Kidney (tissue), 14 donors: ENCODE results near the gene WDR45B. TPM values are rescaled to one million over a fixed set of nuclear protein-coding genes. Genes with fewer than 3 reads are reported as not detected.
A peak's percentile ranks its signal among the peaks of the same experiment; 100 is the strongest.

ENCODE experiments used
- DNase-seq, 5 donors: peaks; one replicate each; pipeline ENCODE4 v3.0.0-alpha.2; 2013 to 2020
- FAIRE-seq: peaks from 2 replicates; lab custom pipeline; 2012; peaks lifted over from hg19 to GRCh38; lab: Jason Lieb, UNC
- H3K27ac ChIP-seq, 2 donors: one replicate each; pipeline ENCODE4 v1.7.0; 2013; ENCODE audit warnings: low read depth in 2 of 2, low read length in 2 of 2, inconsistent platforms in 1 of 2
- H3K27me3 ChIP-seq: one replicate; pipeline ENCODE4 v1.7.1; 2013; ENCODE audit warnings: low read length, inconsistent platforms; ENCODE audit not compliant: control insufficient read depth, insufficient read depth
- H3K36me3 ChIP-seq, 3 donors: one replicate each; pipeline versions ENCODE4 v1.7.0 to v1.7.1; 2013; ENCODE audit warnings: low read length in 3 of 3, control low read depth in 1 of 3, inconsistent platforms in 1 of 3; ENCODE audit not compliant: insufficient read depth in 3 of 3, control insufficient read depth in 2 of 3
- H3K4me1 ChIP-seq, 3 donors: one replicate each; pipeline versions ENCODE4 v1.7.0 to v1.7.1; 2013; ENCODE audit warnings: low read length in 3 of 3, inconsistent platforms in 1 of 3, low read depth in 1 of 3; ENCODE audit not compliant: control insufficient read depth in 2 of 3, insufficient read depth in 2 of 3
- H3K4me3 ChIP-seq, 3 donors: one replicate each; pipeline versions ENCODE4 v1.7.0 to v1.8.1; 2013; ENCODE audit warnings: low read length in 3 of 3, control low read depth in 1 of 3, inconsistent platforms in 1 of 3
- H3K9ac ChIP-seq, 3 donors: one replicate each; pipeline versions ENCODE4 v1.7.0 to v1.7.1; 2013; ENCODE audit warnings: low read length in 3 of 3, control low read depth in 1 of 3, inconsistent platforms in 1 of 3
- H3K9me3 ChIP-seq, 3 donors: one replicate each; pipeline versions ENCODE4 v1.7.0 to v1.7.1; 2013; ENCODE audit warnings: low read length in 3 of 3, control low read depth in 1 of 3, inconsistent platforms in 1 of 3; ENCODE audit not compliant: control insufficient read depth in 2 of 3, insufficient read depth in 1 of 3
- intact Hi-C: fragments of 100-400 bp; cut with DNase I; formaldehyde crosslinking; loops from one replicate; pipeline ENCODE4 v1.11.1; 2022
- polyA plus RNA-seq: library from polyadenylated mRNA; stranded (reverse); fragments of 350-450 nt; fragmentation: Illumina TruSeq; extraction: RNeasy Lipid Tissue Mini Kit (QIAGEN cat#74804); gene quantifications from one replicate; pipeline ENCODE4 v1.2.3, GENCODE V29; 2014; ENCODE audit warnings: low read depth, low replicate concordance; ENCODE audit not compliant: insufficient read depth
- total RNA-seq: library from RNA; stranded (reverse); fragmentation: NEBNext Ultra II Directional; extraction: Animal tissue kit (Norgen Biotek cat#: 25700); gene quantifications from one replicate; pipeline ENCODE4 v1.2.1, GENCODE V29; 2021
- TF ChIP-seq, protein P1 (sequence below): IDR thresholded peaks from 3 replicates; pipeline ENCODE4 v1.5.1; 2012; ENCODE audit warnings: mild to moderate bottlenecking, moderate library complexity, borderline replicate concordance; ENCODE audit not compliant: insufficient read depth; ENCODE audit errors: extremely low read depth
- donor health status: control.
- donor health status: control.
- donor health status: control.
- donor health status: control.
- donor health status: control.
- donor health status: DM: yes; HTN: yes; CAD: no.
- donor health status: Normal renal cell carcinoma (clear cell type).

WDR45B gene
- total and polyA plus RNA-seq, 2 donors from 2014 or later, result 64.7 to 65.4 TPM

DNA sequence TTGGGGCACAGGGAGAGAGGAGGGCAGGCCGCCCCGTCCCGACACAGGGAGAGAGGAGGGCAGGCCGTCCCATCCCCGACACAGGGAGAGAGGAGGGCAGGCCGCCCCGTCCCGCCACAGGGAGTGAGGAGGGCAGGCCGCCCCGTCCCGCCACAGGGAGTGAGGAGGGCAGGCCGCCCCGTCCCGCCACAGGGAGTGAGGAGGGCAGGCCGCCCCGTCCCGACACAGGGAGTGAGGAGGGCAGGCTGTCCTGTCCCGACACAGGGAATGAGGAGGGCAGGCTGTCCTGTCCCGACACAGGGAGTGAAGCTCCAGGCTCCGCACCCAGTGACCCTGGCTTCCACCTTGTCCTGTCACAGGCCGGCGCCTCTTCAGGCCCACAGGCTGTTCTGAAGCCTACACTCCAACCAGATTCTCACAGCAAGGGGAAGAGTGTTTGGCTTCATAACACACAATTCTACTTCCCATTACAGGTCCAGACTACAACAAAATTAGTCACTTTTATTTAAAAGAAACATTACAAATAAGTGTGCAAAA is 34.1 kb downstream of the WDR45B start:
- peaks cover 0 to 2% (median 0%) of the 10 kb centered on the region in 3 donors for H3K4me1 ChIP-seq
- H3K36me3 ChIP-seq, result peaks cover 2 to 28% (median 25%) of the 10 kb centered on the region in 3 donors
- TF ChIP-seq, protein P1, sequence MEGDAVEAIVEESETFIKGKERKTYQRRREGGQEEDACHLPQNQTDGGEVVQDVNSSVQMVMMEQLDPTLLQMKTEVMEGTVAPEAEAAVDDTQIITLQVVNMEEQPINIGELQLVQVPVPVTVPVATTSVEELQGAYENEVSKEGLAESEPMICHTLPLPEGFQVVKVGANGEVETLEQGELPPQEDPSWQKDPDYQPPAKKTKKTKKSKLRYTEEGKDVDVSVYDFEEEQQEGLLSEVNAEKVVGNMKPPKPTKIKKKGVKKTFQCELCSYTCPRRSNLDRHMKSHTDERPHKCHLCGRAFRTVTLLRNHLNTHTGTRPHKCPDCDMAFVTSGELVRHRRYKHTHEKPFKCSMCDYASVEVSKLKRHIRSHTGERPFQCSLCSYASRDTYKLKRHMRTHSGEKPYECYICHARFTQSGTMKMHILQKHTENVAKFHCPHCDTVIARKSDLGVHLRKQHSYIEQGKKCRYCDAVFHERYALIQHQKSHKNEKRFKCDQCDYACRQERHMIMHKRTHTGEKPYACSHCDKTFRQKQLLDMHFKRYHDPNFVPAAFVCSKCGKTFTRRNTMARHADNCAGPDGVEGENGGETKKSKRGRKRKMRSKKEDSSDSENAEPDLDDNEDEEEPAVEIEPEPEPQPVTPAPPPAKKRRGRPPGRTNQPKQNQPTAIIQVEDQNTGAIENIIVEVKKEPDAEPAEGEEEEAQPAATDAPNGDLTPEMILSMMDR, result no peak
- intact Hi-C loops, result no loop called here
- no peak overlapping the region for H3K4me3 ChIP-seq
- no peak overlapping the region for H3K27ac ChIP-seq
- no peaks in the 10 kb centered on the region for H3K27me3 ChIP-seq
- DNase-seq (peak in 1 of 5 donors; percentile 45), FAIRE-seq (no peak)
- no peaks in the 10 kb centered on the region for H3K9me3 ChIP-seq
- no peak overlapping the region for H3K9ac ChIP-seq

GRCh38 chr17:82613283-82614094 is 34.8 kb downstream of the WDR45B start:
- Histone ChIP-seq H3K36me3 (peaks cover 2 to 23% (median 23%) of the 10 kb centered on the region in 3 donors), H3K4me1 (peaks cover 0 to 2% (median 0%) of the 10 kb centered on the region in 3 donors), H3K27ac (no peak overlapping the region), H3K4me3 (no peak overlapping the region), H3K9ac (no peak overlapping the region), H3K27me3 (no peaks in the 10 kb centered on the region), H3K9me3 (no peaks in the 10 kb centered on the region)
- TF ChIP-seq, protein P1, result no peak
- FAIRE-seq, result no peak
- intact Hi-C loops, result no loop called here
- DNase-seq, result peak in 4 of 5 donors; percentile 55 to 66 (median 61)

- DNase-seq, result peak in 2 of 5 donors; percentile 53 to 73
- Histone ChIP-seq H3K27me3 (no peaks in the 10 kb centered on the region), H3K27ac (no peak overlapping the region), H3K36me3 (peaks cover 2 to 17% (median 14%) of the 10 kb centered on the region in 3 donors), H3K9me3 (no peaks in the 10 kb centered on the region), H3K4me1 (peaks cover 0 to 2% (median 0%) of the 10 kb centered on the region in 3 donors), H3K9ac (no peak overlapping the region), H3K4me3 (no peak overlapping the region)
- TF ChIP-seq, protein P1, result no peak
- no peak for FAIRE-seq
- intact Hi-C loops, result no loop called here
Observed at GRCh38 chr17:82611140-82612058, 36.8 kb downstream of the WDR45B start.
